OCI-LY7 (cell line): ENCODE results near the gene DTX3L. TPM values are rescaled to one million over a fixed set of nuclear protein-coding genes. Genes with fewer than 3 reads are reported as not detected.
A peak's percentile ranks its signal among the peaks of the same experiment; 100 is the strongest.

Source experiments
- BruUV-seq: library from RNA; stranded (reverse); fragments of 400-500 nt; replicated peaks from 2 replicates; lab custom pipeline; 2021; lab: Mats Ljungman, UMichigan
- CTCF ChIA-PET: fragments of 300-600 bp; sonication (Branson Sonifier 250); formaldehyde crosslinking; loops from one replicate; lab custom pipeline; 2022; ENCODE audit warnings: antibody characterized with exemption; ENCODE audit not compliant: unreplicated experiment; lab: Charles Lee
- POLR2A ChIA-PET: fragments of 300-600 bp; sonication (Branson Sonifier 250); formaldehyde crosslinking; loops from one replicate; lab custom pipeline; 2022; ENCODE audit warnings: antibody characterized with exemption; lab: Charles Lee
- DNase-seq: peaks from one replicate; pipeline ENCODE4 v3.0.0-alpha.2; 2015; ENCODE audit warnings: low spot score
- H2AFZ ChIP-seq: fragments of 200-600 bp; sonication (generic), shearing (Covaris generic); 2 replicates; pipeline ENCODE4 v1.6.1; 2014; ENCODE audit warnings: mild to moderate bottlenecking, antibody characterized with exemption, low read length, moderate library complexity
- H3K27ac ChIP-seq: fragments of 200-600 bp; sonication (generic); 2 replicates; pipeline ENCODE4 v1.5.1; 2014; ENCODE audit warnings: mixed run types, low read depth, mild to moderate bottlenecking, moderate library complexity, low read length, inconsistent platforms; ENCODE audit not compliant: poor library complexity, severe bottlenecking
- H3K36me3 ChIP-seq: fragments of 200-600 bp; sonication (generic); 2 replicates; pipeline ENCODE4 v1.6.1; 2014; ENCODE audit warnings: mild to moderate bottlenecking, antibody characterized with exemption, low read length, moderate library complexity, mixed read lengths; ENCODE audit not compliant: insufficient read depth
- H3K4me1 ChIP-seq: fragments of 200-600 bp; sonication (generic); 2 replicates; pipeline ENCODE4 v1.5.1; 2014; ENCODE audit warnings: mild to moderate bottlenecking, low read length; ENCODE audit not compliant: insufficient read depth, poor library complexity, severe bottlenecking
- H3K4me2 ChIP-seq: fragments of 200-600 bp; sonication (generic); 2 replicates; pipeline ENCODE4 v1.6.1; 2014; ENCODE audit warnings: mild to moderate bottlenecking, low read length
- H3K4me3 ChIP-seq: fragments of 200-600 bp; sonication (generic); 2 replicates; pipeline ENCODE4 v1.5.1; 2014; ENCODE audit warnings: mild to moderate bottlenecking, low read depth, low read length; ENCODE audit not compliant: poor library complexity, severe bottlenecking
- H3K79me2 ChIP-seq: fragments of 200-600 bp; sonication (generic); 2 replicates; pipeline ENCODE4 v1.6.1; 2016; ENCODE audit warnings: low read depth, mild to moderate bottlenecking, low read length, moderate library complexity, mixed read lengths; ENCODE audit not compliant: insufficient read depth
- H3K9me2 ChIP-seq: fragments of 200-600 bp; sonication (generic); 2 replicates; pipeline ENCODE4 v1.6.1; 2016; ENCODE audit warnings: mild to moderate bottlenecking, low read length, mixed read lengths; ENCODE audit not compliant: insufficient read depth
- H3K9me3 ChIP-seq: fragments of 200-600 bp; sonication (generic); 2 replicates; pipeline ENCODE4 v1.6.1; 2014; ENCODE audit warnings: mild to moderate bottlenecking, mixed run types, low read length, mixed read lengths
- H4K20me1 ChIP-seq: fragments of 200-600 bp; sonication (generic); 2 replicates; pipeline ENCODE4 v1.6.1; 2014; ENCODE audit warnings: mild to moderate bottlenecking, antibody characterized with exemption, low read length, moderate library complexity, mixed read lengths; ENCODE audit not compliant: insufficient read depth
- CTCF ChIP-seq: fragments of 200-600 bp; sonication (generic); conservative IDR thresholded peaks from 2 replicates; pipeline ENCODE4 v1.5.1; 2014; ENCODE audit warnings: mild to moderate bottlenecking, antibody characterized with exemption, low read length, moderate library complexity, mixed read lengths
- EZH2phosphoT487 ChIP-seq: fragments of 200-600 bp; sonication (generic); IDR thresholded peaks from 2 replicates; pipeline ENCODE4 v1.6.1; 2018; ENCODE audit warnings: low read depth, borderline replicate concordance, mild to moderate bottlenecking, mixed run types, antibody characterized with exemption, low read length, moderate library complexity, mixed read lengths
- intact Hi-C: fragments of 100-400 bp; cut with micrococcal nuclease; formaldehyde crosslinking; loops from one replicate; pipeline ENCODE4 v1.10.0; 2022; ENCODE audit not compliant: unreplicated experiment
- total RNA-seq, 2 experiments: library from RNA; depleted of rRNA in 1 of 2; stranded (reverse); fragments of >200 nt in 1 of 2; shearing (Covaris generic) in 1 of 2; gene quantifications; 2 replicates each; pipeline ENCODE4 v1.2.3, GENCODE V29; 2014 to 2022

Gene DTX3L
- total RNA-seq, 2 experiments from 2014 or later: 1.3 to 1.5 TPM

- CTCF ChIA-PET: no interaction called here
- Histone ChIP-seq H3K79me2 (peaks cover 32% of the 10 kb centered on the region), H3K9me2 (no peaks in the 10 kb centered on the region), H3K4me3 (no peak overlapping the region), H3K4me1 (peaks cover 25% of the 10 kb centered on the region), H3K36me3 (no peaks in the 10 kb centered on the region), H3K9me3 (no peaks in the 10 kb centered on the region), H3K27ac (no peak overlapping the region), H4K20me1 (peaks cover 24% of the 10 kb centered on the region), H2AFZ (peak overlapping the region; percentile 19; the same call in 1 of the 2 replicates), H3K4me2 (no peak overlapping the region)
- DNase-seq: no peak
- no TSS peak for BruUV-seq
- intact Hi-C loops: loop anchor here (10.0 kb wide), 1 partner anchor 1069 kb away; the partner anchor contains the start of gene HACD2
- no peak for TF ChIP-seq EZH2phosphoT487
- TF ChIP-seq CTCF: no peak
- POLR2A ChIA-PET: interaction anchor here (0.7 to 2.1 kb wide), 5 partner anchors 9 to 132 kb away, joined by 3 to 7 read pairs (median 4); partner anchors contain the start of genes FAM162A and WDR5B
Observed at GRCh38 chr3:122515870-122516269, 48.3 kb upstream of the DTX3L start.

- peaks cover 14% of the 10 kb centered on the region for H4K20me1 ChIP-seq
- no TSS peak for BruUV-seq
- H3K4me1 ChIP-seq: peaks cover 21% of the 10 kb centered on the region
- ChIA-PET CTCF (no interaction called here), POLR2A (interaction anchor here (1.2 to 2.1 kb wide), 2 partner anchors 8 to 101 kb away, joined by 4 to 7 read pairs; partner anchors contain the start of gene WDR5B)
- DNase-seq: no peak
- no peak overlapping the region for H3K4me2 ChIP-seq
- H3K9me2 ChIP-seq: no peaks in the 10 kb centered on the region
- TF ChIP-seq CTCF: no peak
- TF ChIP-seq EZH2phosphoT487: no peak
- no peak overlapping the region for H3K27ac ChIP-seq
- no peak overlapping the region for H2AFZ ChIP-seq
- no peaks in the 10 kb centered on the region for H3K36me3 ChIP-seq
- peaks cover 22% of the 10 kb centered on the region for H3K79me2 ChIP-seq
- H3K9me3 ChIP-seq: no peaks in the 10 kb centered on the region
- intact Hi-C loops: loop anchor here (10.0 kb wide), 1 partner anchor 1068 kb away; the partner anchor contains the start of gene HACD2
- H3K4me3 ChIP-seq: no peak overlapping the region
Observed at GRCh38 chr3:122516846-122517360, 47.2 kb upstream of the DTX3L start.

GRCh38 chr3:122519693-122520092, 44.4 kb upstream of the DTX3L start:
- ChIA-PET CTCF (no interaction called here), POLR2A (interaction anchor here (0.6 to 0.7 kb wide), 2 partner anchors 578 to 978 kb away, joined by 3 to 4 read pairs; no protein-coding TSS in a partner anchor)
- Histone ChIP-seq H4K20me1 (no peaks in the 10 kb centered on the region), H3K4me2 (no peak overlapping the region), H3K4me3 (no peak overlapping the region), H3K9me3 (no peaks in the 10 kb centered on the region), H3K79me2 (no peaks in the 10 kb centered on the region), H2AFZ (no peak overlapping the region), H3K9me2 (no peaks in the 10 kb centered on the region), H3K36me3 (no peaks in the 10 kb centered on the region), H3K27ac (no peak overlapping the region), H3K4me1 (peaks cover 5% of the 10 kb centered on the region)
- no TSS peak for BruUV-seq
- TF ChIP-seq EZH2phosphoT487 (no peak), CTCF (no peak)
- intact Hi-C loops: loop anchor here (10.0 kb wide), 1 partner anchor 1065 kb away; the partner anchor contains the start of gene HACD2
- no peak for DNase-seq
